HG02970 (cell line): Measurements from ENCODE around the gene CPNE5.

Source experiments
- ATAC-seq: cut with Tn5 transposase; IDR thresholded peaks from one replicate; pipeline ENCODE4 v1.9.1; 2021; ENCODE audit warnings: mild to moderate bottlenecking, moderate library complexity, moderate number of reproducible peaks; ENCODE audit not compliant: unreplicated experiment, low FRiP score

Gene CPNE5

GRCh38 chr6:36794713-36795065 lies 44.6 kb downstream of the CPNE5 start:
- no peak for ATAC-seq

GRCh38 chr6:36793913-36794712 lies 45.1 kb downstream of the CPNE5 start:
- ATAC-seq = no peak

GRCh38 chr6:36793296-36793912 lies 45.8 kb downstream of the CPNE5 start:
- no peak for ATAC-seq

DNA sequence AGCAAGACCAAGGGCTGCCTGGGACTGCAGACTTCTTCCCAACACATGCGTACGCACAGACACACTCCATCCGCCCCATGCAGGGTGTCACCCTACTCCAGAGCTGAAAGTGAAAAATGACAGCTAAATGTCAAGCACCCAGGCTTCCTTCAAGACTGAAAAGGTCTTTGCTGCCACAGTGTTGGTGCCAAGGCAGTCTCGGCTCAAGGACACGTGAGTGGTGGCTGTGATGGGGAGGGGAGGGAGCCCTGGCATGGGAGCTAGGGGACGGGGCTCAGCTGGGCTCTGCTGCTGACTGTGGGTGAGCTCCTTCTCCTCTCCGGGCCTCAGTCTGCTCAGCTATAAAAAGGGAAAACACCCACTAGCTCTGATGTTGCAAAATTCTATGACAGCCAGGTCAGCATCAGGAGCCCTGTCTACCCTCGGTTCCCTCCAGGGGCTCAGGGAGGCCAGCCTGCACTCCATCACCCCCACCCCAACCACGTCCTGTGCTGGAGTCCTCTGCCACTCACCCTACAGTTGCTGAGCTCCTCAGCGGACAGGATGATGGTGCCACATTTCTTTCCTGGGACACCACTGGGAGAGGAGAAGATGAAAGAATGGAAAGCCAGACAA lies 47.6 kb downstream of the CPNE5 start:
- no peak for ATAC-seq

DNA sequence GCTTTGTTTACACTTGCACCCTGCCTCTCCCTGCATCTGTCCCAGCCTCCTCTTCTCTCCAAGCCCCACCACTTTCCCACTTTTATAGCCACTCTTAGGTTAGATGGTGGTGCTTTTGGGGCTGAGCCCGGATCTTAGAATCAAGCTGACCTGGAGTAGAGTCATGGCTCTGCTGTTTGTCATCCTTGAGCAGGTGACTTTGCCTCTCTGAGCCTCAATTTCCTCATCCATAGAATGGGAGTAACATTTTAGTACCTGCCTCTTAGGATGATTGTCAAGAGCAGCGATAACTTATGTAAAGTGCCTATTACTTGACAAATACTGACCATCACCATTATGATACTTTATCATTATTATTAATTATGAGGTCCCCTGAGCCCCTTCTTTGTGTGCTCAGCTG lies 48.2 kb downstream of the CPNE5 start:
- ATAC-seq = no peak

DNA sequence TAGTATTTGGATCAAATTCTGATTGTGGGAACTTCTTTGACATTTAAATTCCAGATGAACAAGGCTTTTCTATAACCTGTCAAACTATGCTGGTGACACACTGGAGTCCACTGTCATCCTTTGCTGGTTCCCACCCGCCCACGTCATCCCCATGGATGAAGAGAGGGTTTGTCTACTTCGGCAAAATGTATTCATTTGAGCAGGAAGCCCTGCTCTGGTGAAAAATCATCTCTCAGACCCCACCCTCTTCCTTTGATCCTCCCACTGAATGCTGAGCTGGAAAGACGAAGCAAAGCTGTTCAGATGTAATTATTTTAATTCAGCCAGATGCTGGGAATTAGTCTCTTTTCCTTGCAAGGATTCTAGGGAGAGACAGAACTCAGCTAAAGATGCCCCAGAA lies 50.5 kb downstream of the CPNE5 start:
- ATAC-seq = no peak

GRCh38 chr6:36788186-36788585 lies 51.1 kb downstream of the CPNE5 start:
- no peak for ATAC-seq

GRCh38 chr6:36787210-36787609 lies 52.0 kb downstream of the CPNE5 start:
- no peak for ATAC-seq

- no peak for ATAC-seq
Measured at GRCh38 chr6:36786055-36786675, 53.1 kb downstream of the CPNE5 start.

DNA sequence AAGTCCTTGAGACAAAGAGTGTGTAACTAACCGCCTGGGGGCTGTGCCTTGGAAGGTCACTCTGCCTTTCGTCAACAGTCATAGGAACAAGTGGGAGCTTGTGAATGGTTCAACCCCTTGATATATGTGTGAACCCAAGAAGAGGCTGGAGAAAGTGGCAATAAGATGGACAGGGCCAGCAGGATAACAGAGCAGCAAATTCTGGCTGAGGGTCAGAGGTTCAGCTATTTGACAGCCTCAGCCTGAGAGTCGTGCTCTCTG lies 54.9 kb downstream of the CPNE5 start:
- no peak for ATAC-seq

DNA sequence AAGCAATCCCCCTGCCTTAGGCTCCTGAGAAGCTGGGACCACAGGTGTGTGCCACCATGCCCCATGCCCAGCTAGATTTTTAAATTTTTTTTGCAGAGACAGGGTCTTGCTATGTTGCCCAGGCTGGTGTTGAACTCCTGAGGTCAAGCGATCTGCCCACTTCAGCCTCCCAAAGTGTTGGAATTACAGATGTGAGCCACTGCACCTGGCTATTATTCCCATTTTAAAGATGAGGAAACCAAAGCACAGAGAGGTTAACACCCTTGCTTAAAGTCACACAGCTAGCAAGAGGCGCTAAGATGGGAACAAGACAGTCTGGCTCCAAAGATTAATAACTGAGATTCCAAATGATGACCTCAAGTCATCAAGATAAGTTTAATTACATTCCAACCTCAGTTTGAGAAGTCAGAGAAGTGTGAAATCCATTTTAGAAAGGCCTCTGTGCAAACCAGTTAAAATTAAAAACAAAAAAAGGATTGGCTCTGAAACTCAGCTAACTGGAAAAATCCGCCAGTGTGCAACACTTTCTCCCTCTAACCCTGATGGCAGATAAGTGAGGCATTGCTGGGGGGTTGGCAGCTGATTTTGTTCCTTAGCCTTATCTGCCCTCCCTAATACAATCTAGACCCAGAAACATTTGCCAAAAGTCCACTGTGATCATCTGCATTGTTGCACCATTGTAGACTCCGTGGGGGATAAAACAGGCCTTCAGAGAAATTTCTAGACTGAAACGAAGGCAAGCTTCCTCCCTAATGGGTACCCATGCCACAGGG lies 55.5 kb downstream of the CPNE5 start:
- ATAC-seq = no peak

- ATAC-seq = no peak
Measured at GRCh38 chr6:36781669-36782068, 57.6 kb downstream of the CPNE5 start.

DNA sequence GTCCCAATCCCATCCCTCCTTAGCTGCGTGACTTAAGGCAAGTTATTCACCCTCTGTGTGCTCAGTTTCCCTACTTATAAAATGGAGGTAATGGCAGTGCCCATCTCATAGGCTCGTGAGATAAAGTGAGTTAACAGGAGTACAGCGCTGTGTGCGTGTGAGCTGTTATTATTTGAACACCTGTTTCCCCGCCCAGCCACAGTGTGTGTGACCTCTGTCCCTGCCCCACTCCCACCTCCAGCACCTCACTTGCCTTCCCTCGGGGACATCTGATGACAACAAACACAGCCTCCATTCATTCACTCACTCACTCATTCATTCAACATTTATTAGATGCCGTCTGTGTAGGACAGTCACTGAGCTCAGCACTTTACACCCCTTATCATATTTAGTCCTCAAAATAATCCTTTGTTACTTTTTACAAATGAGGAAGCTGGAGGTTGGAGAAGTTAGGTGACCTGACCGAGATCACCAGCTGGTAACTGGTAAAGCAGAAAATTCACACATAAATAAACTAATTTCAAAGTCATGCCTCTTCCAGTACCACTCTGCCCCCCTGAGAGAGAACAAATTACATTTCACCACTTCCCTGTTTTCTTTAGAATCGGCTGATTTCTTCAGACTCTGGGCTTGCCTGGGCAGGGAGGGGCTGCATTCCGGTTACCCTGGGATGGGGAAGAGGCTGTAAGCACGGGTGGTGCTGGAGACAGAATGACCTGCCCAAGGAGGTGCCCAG lies 58.6 kb downstream of the CPNE5 start:
- no peak for ATAC-seq

GRCh38 chr6:36779227-36779626 lies 60.0 kb downstream of the CPNE5 start:
- no peak for ATAC-seq

DNA sequence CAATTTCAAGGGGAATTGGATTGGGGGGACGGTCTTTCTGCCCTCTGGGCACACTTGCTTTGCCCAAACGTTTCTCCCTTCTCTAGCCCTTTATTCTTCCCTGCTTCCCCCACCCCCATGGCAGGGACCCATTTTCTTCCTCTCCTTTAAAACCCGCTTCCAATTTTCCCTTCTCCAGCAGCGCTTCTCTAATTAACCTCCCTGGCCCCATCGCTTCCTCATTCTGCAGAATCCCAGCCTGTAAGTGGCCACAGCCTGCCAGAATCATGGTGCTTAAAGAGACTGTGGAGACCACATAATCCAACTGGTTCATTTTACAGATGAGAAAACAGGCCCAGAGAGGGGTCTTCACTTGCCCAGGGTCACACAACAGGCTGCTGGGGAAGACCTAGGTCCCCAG lies 61.4 kb downstream of the CPNE5 start:
- ATAC-seq = no peak

DNA sequence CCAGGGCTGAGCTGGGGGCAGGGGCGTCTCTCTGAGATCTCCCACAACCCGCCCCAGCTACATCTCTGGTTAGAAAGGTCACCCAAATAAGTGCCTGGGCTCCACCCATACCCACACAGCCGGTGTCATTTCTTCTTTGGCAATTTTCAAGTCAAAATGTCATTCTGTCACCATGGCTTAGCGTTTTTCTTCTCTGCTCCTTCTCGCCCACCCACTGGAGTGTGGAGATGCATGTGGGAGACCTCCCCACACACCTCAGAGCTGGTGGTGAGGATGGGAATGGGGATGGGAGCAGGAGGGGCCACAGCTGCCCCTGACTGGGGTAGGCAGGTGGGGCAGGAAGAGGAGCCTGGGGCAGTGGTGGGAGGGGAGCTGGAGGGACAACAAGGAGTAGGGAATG lies 63.1 kb downstream of the CPNE5 start:
- no peak for ATAC-seq

- ATAC-seq = no peak
Measured at GRCh38 chr6:36774331-36774730, 64.9 kb downstream of the CPNE5 start.

- no peak for ATAC-seq
Measured at GRCh38 chr6:36772397-36772796, 66.8 kb downstream of the CPNE5 start.

DNA sequence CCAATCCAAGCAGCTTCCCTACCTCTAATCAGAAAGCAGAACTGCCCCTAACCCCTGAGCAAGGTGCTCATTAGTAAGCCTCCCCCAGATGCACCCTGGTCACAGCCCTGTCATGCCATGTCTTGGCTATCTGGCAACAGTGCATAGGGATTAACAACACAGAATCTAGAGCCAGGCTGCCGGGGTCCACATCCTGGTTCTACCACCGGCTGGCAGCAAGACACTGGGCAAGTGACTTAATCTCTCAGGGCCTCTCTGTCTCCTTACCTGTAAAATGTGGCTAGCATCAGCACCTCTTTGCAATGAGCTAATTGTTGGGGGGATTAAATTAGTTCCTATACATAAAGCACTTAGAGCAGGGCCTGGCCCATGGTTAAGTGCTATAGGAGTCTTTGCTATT lies 68.1 kb downstream of the CPNE5 start:
- ATAC-seq = no peak
